Left ventricle myocardium superior (tissue), 1 donor: ENCODE measurements around the gene GDI1. TPM values are rescaled to one million over a fixed set of nuclear protein-coding genes. Genes with fewer than 3 reads are reported as not detected.
"Not testable (repeated sequence)": the region's sequence is repeated elsewhere in the genome, so short reads cannot be mapped to it uniquely, and the experiment has no call there.

Source experiments
- ATAC-seq: fragments of 200-7000 bp; cut with Tn5 transposase; one replicate; pipeline ENCODE4 v1.9.1; 2020; ENCODE audit warnings: mild to moderate bottlenecking, moderate library complexity
- DNase-seq: peaks from one replicate; pipeline ENCODE4 v3.0.0-alpha.2; 2020
- intact Hi-C: fragments of 100-400 bp; cut with micrococcal nuclease; formaldehyde crosslinking; loops from one replicate; pipeline ENCODE4 v1.11.0; 2022
- long read RNA-seq: library from polyadenylated mRNA; unstranded; transcript quantifications from one replicate; pipeline ENCODE4 v2.0.0, GENCODE V29; 2021
- total RNA-seq: library from RNA; stranded (reverse); fragmentation: NEBNext Ultra II Directional; extraction: Animal tissue kit (Norgen Biotek cat#: 25700); gene quantifications from one replicate; pipeline ENCODE4 v1.2.1, GENCODE V29; 2021
- donor health status: DM: no; HTN: yes; CAD: no; lungs with severe emphysema.

The GDI1 gene
- total RNA-seq: 86.2 TPM
- long read RNA-seq, transcript GDI1-204 (11 exons, 2,474 nt): major isoform, 22 of 41 reads
- long read RNA-seq, partial matches to known transcripts: 5 of 41 reads
- long read RNA-seq, other reads (novel, unspliced or antisense): 12 of 41 reads

DNA sequence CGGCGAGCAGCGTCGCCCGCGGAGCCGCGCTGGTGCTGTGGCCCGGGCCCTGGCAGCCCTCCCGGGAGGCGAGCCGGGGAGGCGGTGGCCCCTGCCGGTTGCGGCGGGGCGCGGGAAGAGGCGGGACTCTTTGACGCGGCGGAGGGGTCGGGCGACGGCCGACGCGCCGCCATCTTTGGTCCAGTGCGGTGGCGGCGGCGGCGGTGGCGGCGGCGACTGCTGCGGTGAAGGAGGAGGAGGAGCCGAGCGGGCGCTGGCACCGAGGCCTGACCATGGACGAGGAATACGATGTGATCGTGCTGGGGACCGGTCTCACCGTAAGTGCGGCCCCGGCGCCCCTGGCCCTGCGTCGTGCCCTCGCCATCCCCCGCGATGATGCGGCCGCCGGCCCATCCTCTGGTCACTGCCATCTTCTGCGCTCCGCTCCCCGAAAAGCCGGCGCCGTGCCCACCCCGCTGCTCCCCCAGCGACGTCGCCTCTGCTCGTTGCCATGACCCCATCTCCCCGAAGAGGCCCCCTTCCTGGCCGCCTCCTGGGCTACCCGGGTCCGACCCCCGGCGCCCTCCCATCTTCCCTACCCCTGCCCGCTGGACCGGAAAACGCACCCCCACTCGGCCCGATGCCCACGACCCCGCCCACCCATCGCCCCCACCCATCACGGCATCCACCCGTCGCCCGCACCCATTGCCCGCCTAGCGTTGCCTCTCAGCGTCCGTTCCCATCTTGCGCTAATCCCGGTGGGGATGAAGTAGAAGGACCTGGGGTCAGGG, at the start of gene GDI1:
GDI1 (plus strand) TSS at position 172 of the 770 bp plus-strand sequence; CDS start at position 273, 101 bp downstream.
- peak; percentile 69 for ATAC-seq
- DNase-seq: peak; percentile 76
- intact Hi-C loops: no loop called here

DNA sequence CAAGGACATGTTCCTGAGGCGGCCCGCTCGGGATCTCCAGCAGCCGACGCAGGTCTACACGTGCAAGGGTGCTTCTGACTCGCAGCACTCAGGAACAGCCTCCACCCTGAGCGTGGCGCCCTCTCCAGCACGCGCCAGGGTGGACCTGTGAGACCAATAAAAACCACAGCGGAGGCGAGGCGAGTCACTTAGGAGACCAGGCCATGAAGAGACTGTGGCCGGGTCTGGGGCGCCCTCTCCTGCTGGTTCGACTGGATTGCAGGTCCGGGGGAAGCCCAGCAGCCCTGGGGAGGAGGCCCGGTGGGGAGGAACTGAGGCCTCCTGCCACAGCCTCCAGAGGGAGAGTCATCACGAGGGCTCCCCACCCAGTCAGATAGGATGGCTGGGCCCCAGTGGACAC, 48.9 kb upstream of the GDI1 start:
- DNase-seq, intact Hi-C loops: not testable (repeated sequence)
- ATAC-seq: peak; percentile 30

DNA sequence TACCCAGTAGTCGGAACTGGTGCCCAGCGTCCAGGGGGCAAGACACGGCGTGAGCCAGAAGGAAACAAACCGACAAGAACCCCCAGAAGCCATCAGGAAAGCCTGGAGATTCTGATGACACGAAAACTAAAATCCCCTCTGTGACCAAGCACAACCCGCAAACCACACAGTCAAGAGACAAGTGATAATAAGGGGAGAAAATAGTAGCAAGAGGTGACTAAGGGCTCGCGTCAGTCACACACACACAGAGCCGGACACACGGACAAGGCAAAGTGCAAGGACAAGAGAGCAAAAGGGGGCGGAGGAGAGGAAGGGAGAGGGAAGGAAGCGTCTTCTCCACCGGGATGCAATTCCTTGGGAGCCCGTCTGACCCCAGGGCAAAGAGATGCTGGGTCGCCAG, 48.3 kb upstream of the GDI1 start:
- DNase-seq, intact Hi-C loops: not testable (repeated sequence)
- ATAC-seq: peak; percentile 7

- ATAC-seq: peak; percentile 87
- DNase-seq, intact Hi-C loops: not testable (repeated sequence)
These were observed 46.9 kb upstream of the GDI1 start for GRCh38 chrX:154389812-154390747.

- ATAC-seq, intact Hi-C loops, DNase-seq: not testable (repeated sequence)
These were observed 40.6 kb upstream of the GDI1 start for GRCh38 chrX:154396363-154396762.

GRCh38 chrX:154396973-154397887, 39.7 kb upstream of the GDI1 start:
- ATAC-seq (peak; percentile 84), DNase-seq (peak; percentile 87)
- intact Hi-C loops: no loop called here

DNA sequence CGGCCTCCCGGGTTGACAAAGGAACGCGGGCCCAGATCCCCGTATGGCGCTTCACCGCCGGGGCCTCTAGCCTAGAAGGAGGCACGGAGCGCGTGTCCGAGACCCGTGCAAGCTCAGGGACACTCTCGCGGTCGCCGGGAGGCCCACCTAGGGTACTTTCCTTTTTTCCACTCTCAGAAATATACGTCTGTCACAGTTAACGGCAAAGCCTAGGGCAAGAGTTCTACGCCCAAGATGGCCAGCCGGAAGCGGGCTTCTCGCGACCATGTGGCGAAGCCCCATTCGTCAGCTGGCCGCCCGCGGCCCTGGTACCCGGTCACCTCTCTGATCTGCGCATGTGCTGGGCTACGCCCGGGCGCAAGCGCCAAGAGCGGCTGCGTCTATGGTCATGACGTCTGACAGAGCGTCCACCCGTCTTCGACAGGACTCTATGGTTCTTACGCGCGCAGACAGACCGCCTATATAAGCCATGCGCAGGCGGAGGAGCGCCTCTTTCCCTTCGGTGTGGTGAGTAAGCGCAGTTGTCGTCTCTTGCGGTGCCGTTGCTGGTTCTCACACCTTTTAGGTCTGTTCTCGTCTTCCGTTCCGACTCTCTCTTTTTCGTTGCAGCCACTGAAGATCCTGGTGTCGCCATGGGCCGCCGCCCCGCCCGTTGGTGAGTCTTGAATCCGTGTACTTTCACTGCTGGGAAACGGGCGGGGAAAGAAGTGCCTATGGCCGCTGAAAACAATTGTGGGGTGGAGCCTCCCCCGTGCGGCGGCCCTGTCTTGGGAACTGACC, 38.9 kb upstream of the GDI1 start, which contains the start of gene RPL10:
RPL10 (plus strand) TSS at position 490 of the 780 bp plus-strand sequence; CDS start at position 633, 143 bp downstream.
- DNase-seq (peak; percentile 95), ATAC-seq (peak; percentile 93)
- intact Hi-C loops: no loop called here

GRCh38 chrX:154398668-154399526, 38.1 kb upstream of the GDI1 start:
- DNase-seq (peak; percentile 92), ATAC-seq (peak; percentile 65)
- intact Hi-C loops: no loop called here

DNA sequence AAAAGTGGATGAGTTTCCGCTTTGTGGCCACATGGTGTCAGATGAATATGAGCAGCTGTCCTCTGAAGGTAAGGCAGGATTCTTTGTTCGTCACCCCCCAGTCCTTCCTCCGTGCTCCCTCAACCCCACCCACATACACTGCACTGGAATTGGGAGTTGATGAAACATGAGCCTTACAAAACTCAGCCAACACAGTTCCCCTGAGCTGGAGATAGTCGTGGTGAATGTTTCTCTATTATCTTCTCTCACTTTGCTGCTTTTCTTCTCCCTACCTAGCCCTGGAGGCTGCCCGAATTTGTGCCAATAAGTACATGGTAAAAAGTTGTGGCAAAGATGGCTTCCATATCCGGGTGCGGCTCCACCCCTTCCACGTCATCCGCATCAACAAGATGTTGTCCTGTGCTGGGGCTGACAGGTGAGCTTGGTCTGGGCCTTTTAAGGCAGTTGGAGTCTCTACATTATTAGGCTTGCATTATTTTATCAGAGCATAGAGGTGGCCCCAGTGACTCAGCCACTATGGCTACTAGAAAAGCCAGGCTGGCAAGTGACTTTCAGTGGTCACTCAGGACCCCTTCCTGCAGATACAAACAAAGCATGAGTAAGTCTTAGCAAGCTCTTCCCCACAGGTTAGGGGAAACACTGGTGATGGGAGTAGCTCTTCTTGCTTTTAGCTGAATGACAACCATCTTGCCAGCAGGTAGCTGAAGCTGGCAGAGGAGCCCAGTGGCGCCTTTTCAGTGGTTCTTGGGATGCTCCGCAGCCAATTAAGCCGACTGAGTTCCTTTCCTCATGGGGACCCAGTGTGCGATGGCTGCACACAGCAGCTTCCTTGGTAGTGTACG, 37.2 kb upstream of the GDI1 start:
- DNase-seq: no peak
- ATAC-seq: no peak
- intact Hi-C loops: no loop called here

DNA sequence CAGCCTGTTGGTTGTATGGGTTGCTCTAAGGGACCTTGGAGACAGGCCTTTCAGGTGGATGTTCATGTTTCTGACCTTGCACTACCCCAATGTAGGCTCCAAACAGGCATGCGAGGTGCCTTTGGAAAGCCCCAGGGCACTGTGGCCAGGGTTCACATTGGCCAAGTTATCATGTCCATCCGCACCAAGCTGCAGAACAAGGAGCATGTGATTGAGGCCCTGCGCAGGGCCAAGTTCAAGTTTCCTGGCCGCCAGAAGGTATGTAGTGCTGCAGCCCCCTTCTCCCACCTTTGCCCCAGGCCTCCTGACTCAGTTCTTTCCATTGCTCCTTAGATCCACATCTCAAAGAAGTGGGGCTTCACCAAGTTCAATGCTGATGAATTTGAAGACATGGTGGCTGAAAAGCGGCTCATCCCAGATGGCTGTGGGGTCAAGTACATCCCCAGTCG, 36.6 kb upstream of the GDI1 start:
- DNase-seq, intact Hi-C loops, ATAC-seq: not testable (repeated sequence)

DNA sequence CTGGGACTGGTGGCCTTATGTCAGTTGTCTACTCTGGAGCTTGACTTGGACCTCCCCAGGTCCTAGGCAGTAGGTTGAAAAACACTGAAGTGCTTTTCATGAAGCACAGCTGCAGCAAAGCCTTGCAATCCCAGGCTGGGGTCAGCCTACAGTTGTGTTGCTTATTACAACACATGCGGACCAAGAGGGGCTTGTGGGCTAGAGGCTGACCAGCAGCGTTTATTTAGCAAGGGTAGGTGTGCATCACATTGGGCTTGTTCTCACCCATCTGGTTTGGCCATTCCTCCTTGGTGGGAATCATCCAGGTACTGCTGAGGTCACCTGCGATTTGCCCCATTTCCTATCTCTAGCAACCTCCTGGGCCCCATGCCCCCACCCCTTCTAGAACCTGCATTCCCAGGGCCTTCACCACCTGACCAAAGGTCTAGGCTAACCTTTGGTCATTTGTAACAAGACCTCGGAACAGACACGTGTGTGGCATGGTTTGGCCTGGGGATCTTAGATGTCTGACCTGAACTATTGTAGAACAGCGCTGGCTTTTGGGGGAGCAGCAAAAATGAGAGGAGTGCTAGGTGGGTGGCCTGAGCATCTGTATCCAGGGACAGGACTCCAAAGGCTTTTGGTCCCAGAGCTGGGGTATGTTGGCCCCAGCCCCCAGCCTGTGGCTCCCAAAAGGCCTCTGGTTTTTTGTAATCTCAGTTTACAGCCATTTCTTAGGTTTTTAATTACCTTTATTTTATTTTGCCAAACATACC, 35.7 kb upstream of the GDI1 start:
- ATAC-seq (no peak), DNase-seq (no peak)
- intact Hi-C loops: no loop called here

- intact Hi-C loops: no loop called here
- ATAC-seq: no peak
- DNase-seq: no peak
These were observed 34.9 kb upstream of the GDI1 start for GRCh38 chrX:154401918-154402621.

DNA sequence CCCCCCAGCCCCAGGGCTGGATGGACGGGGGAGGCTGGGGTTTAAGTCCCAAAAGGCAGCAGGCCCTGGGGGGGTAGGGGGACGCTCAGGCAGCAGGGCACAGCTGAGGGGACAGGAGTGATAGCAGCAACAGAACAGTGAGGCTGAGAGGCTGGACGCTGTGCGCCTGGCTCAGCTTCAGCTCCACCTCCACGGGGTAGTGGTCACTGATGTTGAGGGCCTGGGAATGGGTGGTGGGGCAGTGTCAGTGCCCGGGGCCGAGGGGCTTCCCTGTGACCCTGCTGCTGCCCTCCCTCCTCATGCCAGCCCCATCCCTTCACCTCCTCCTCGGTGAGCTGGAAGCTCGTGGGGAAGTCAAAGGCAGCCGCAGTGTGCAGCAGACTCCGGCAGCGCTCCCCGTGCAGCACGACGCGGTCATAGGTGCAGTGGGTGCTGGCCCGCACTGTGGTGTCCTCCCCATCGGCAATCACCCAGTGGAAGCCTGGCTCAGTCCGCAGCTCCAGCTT, 34.3 kb upstream of the GDI1 start:
- DNase-seq (no peak), ATAC-seq (no peak)
- intact Hi-C loops: no loop called here

DNA sequence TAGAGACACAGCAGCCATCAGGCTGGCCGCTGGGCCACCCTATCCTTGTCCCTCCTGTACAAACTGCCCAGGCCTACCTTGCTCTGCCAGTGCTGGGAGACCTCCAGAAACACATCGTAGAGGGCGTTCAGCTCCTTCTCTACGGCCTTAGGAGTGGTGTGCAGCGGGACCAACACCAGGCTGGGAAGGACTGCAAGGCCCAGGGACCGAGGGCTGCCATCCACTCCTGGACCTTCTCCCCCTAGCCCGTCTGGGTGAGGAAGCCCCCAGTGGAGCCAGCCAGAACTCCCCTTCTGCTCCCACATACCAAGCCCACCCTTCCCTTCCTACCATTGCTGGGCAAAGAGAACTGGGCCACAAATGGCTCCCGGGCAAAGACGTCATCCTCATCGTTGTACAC, 33.8 kb upstream of the GDI1 start:
- DNase-seq (no peak), ATAC-seq (no peak)
- intact Hi-C loops: no loop called here

GRCh38 chrX:154403858-154404257, 33.1 kb upstream of the GDI1 start:
- DNase-seq (no peak), ATAC-seq (no peak)
- intact Hi-C loops: no loop called here
